KBM-7 (cell line): Measurements from ENCODE around the gene REN.
A peak's percentile ranks its signal among the peaks of the same experiment; 100 is the strongest.

Source experiments
- DNase-seq: peaks from one replicate; pipeline ENCODE4 v3.0.0-alpha.2; 2015
- in situ Hi-C: fragments of 300-500 bp; cut with MboI; formaldehyde crosslinking; loops from 2 replicates; pipeline ENCODE4 v1.14.3; 2020; ENCODE audit warnings: low sequenced_read_pairs, low pct_unique_long_range_greater_than_20kb, mixed read lengths

REN gene

DNA sequence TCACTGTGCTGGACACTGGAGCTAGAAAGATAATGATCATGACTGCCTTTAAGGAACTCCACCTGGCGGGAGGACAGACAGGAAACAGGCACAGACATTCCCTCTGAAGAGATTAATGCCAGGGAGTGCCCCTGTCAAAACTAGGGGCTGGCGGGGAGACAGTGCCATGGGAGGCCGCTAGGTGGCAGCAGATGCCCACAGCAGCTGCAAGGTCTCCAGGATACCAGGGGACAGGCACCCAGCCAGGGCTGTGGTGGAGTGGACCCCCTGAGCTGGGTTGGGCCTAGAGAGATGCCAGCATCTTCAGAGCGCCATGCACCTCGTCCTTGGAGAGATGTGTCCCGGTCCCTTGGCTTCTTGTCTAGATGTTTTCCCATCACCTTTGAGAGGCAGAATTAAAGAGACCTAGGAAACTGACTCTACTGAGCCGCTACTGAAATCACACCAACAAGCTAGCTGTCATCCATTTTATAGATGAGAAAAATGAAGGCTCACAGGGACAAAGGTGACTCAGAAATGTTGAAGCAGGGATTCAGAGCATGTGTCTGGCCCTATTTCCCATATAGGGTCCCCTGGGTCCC, 3.6 kb downstream of the REN start:
- in situ Hi-C loops: loop anchor here (25.0 kb wide), 1 partner anchor 200 kb away; the partner anchor contains the start of gene PLEKHA6

DNA sequence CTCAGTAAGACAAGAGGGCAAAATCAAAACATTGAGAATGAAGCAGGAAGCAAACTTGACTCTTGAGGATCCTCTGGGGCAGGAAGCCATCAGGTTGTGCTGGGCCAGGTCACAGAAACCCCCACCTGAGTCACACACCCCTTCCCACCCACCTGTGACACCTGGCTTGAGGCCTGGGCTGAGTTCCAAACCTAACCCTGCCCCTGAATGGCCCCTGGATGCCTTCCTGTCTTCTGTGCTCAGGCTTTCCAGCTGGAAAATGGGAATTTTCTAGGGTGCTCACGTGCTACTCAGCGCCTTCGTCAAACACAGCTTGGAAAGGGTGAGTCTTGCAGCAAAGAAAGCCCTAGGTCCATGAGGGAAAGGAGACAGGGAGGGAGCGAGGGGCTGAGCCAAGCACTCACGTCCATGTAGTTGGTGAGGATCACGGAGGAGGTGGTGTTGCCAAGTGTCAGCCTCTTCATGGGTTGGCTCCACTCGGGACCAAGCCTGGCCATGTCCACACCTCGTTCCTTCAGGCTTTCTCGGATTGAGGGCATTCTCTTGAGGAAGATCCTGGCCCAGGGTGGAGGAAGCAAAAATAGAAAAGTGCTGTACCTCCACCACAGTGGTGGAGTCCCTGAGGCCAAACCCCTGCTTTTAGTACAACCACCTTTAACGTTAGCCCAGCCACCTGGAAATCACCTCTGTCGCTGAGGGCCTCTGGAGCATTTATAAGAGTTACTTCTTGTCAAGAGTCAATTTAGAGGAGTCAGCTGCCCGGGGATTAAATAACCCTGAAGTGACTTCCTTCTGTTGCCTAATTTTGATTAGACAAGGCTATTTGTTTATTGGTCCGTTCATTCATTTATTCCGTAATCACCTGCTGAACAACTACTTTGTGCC, 4.3 kb downstream of the REN start:
- in situ Hi-C loops: loop anchor here (25.0 kb wide), 1 partner anchor 200 kb away; the partner anchor contains the start of gene PLEKHA6
- no peak for DNase-seq

More for the DNA sequence above, 3.6 kb downstream of the REN start:
- DNase-seq: peak; percentile 81

GRCh38 chr1:204157962-204158361, 8.2 kb downstream of the REN start:
- in situ Hi-C loops: loop anchor here (25.0 kb wide), 1 partner anchor 204 kb away; the partner anchor contains the start of gene PLEKHA6

GRCh38 chr1:204155881-204156280, 10.3 kb downstream of the REN start:
- in situ Hi-C loops: loop anchor here (25.0 kb wide), 1 partner anchor 206 kb away; the partner anchor contains the start of gene PLEKHA6
- DNase-seq: no peak

More at GRCh38 chr1:204157962-204158361, 8.2 kb downstream of the REN start:
- no peak for DNase-seq

GRCh38 chr1:204154568-204155255, 11.4 kb downstream of the REN start:
- in situ Hi-C loops: loop anchor here (25.0 kb wide), 1 partner anchor 208 kb away; the partner anchor contains the start of gene PLEKHA6

GRCh38 chr1:204153667-204154066, 12.5 kb downstream of the REN start:
- DNase-seq: no peak
- in situ Hi-C loops: loop anchor here (25.0 kb wide), 1 partner anchor 209 kb away; the partner anchor contains the start of gene PLEKHA6

More at GRCh38 chr1:204154568-204155255, 11.4 kb downstream of the REN start:
- no peak for DNase-seq

GRCh38 chr1:204152310-204153044, 13.7 kb downstream of the REN start:
- DNase-seq: no peak
- in situ Hi-C loops: loop anchor here (25.0 kb wide), 1 partner anchor 210 kb away; the partner anchor contains the start of gene PLEKHA6

GRCh38 chr1:204151552-204152309, 14.4 kb downstream of the REN start, which contains the start of gene ETNK2:
TSS of gene ETNK2 (minus strand) at chr1:204152044. CDS start at chr1:204151852, 192 bp downstream.
- DNase-seq: peak; percentile 14
- in situ Hi-C loops: loop anchor here (25.0 kb wide), 1 partner anchor 211 kb away; the partner anchor contains the start of gene PLEKHA6

DNA sequence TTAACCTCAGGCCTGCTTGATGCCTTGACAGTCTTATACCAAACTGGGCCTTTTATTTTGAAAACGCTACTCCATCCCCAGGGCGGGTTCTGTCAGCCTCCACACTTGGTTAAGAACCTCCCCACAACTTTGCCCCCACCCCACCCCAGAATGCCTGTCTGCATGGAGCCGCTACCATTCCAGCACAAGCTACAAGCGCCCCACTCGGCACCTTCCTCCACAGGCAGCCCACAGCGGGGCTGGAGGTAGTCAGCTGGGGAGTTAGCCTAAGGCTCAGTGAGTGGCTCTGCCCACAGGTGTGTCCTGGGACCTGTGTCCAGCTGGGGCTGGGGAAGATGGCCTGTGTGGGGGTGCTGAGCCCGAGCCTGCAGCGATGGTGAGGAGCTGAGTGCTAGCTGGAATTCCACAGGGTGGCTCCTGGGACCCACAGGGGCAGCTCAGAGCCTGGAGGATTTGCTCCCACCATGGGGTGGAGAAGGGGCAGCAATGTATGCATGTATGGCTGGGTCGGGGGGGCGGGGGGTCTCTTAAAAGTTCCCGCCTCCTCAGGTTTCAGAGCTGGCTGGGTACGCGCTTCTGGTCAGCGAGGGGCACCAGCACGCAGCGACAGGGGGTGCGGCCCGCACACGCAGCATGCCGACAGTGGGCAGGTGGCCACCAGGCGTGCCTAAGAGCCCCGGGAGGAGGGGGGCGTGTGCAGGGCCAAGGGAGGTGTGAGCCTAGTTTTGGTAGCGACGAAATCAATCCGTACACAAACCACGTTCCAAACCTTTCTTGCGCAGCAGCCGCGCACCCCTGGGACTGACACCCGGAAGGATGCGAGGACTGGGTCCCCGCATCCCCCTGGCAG, 15.2 kb downstream of the REN start:
- no peak for DNase-seq
- in situ Hi-C loops: loop anchor here (25.0 kb wide), 1 partner anchor 211 kb away; the partner anchor contains the start of gene PLEKHA6

- no peak for DNase-seq
- in situ Hi-C loops: loop anchor here (25.0 kb wide), 1 partner anchor 212 kb away; the partner anchor contains the start of gene PLEKHA6
These were observed 16.2 kb downstream of the REN start for GRCh38 chr1:204149635-204150565.

- in situ Hi-C loops: no loop called here
- no peak for DNase-seq
These were observed 17.0 kb downstream of the REN start for GRCh38 chr1:204149107-204149506.

- no peak for DNase-seq
- in situ Hi-C loops: no loop called here
These were observed 18.4 kb downstream of the REN start for GRCh38 chr1:204147406-204148383.

GRCh38 chr1:204146965-204147364, 19.2 kb downstream of the REN start:
- in situ Hi-C loops: no loop called here
- no peak for DNase-seq

DNA sequence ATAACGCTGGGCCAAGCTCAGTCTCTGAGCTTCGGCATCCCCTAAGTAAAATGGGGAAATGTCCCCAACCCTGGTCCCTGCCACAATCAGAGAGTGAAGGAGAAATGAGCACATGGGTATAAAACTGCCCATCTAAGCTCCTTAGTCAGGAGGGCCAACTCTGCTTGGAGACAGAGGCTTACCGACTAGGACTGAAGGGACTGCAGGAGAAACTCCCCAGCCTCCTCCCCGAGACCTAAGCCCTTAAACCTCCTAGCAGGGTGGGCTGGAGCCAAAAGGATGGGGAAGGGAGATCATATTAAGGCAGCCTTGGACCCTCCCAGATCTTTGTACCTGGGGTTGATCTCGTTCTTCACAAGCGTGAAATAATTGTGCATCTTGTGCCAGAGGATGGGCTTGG, 19.8 kb downstream of the REN start:
- in situ Hi-C loops: no loop called here
- no peak for DNase-seq

GRCh38 chr1:204145033-204145504, 21.1 kb downstream of the REN start:
- DNase-seq: no peak
- in situ Hi-C loops: no loop called here
